Lung (tissue), 12 donors: Measurements from ENCODE around the gene DOCK2. TPM values are rescaled to one million over a fixed set of nuclear protein-coding genes. Genes with fewer than 3 reads are reported as not detected.

ENCODE experiments used
- ATAC-seq: fragments of 200-7000 bp; cut with Tn5 transposase; one replicate; pipeline ENCODE4 v1.9.1; 2020; ENCODE audit warnings: moderate number of reproducible peaks; ENCODE audit not compliant: insufficient read depth, low FRiP score
- DNase-seq, 3 donors: peaks; one replicate each; pipeline ENCODE4 v3.0.0-alpha.2; 2013 to 2017
- H3K27ac ChIP-seq, 2 donors: one replicate each; pipeline ENCODE4 v1.5.1; 2013; ENCODE audit warnings: mild to moderate bottlenecking in 2 of 2, moderate library complexity in 2 of 2, control low read depth in 1 of 2, inconsistent platforms in 1 of 2, low read depth in 1 of 2, low read length in 1 of 2
- H3K27me3 ChIP-seq, 3 donors: one replicate each; pipeline ENCODE4 v1.5.1; 2013; ENCODE audit warnings: low read length in 2 of 3; ENCODE audit not compliant: control insufficient read depth in 3 of 3, insufficient read depth in 3 of 3
- H3K36me3 ChIP-seq, 4 donors: one replicate each; pipeline ENCODE4 v1.5.1; 2013; ENCODE audit warnings: low read length in 4 of 4, mild to moderate bottlenecking in 1 of 4, moderate library complexity in 1 of 4; ENCODE audit not compliant: control insufficient read depth in 4 of 4, insufficient read depth in 4 of 4
- H3K4me1 ChIP-seq, 5 donors: one replicate each; pipeline ENCODE4 v1.5.1; 2013; ENCODE audit warnings: low read length in 5 of 5, mild to moderate bottlenecking in 2 of 5, moderate library complexity in 1 of 5; ENCODE audit not compliant: control insufficient read depth in 5 of 5, insufficient read depth in 5 of 5
- H3K4me3 ChIP-seq: one replicate; pipeline ENCODE4 v1.5.1; 2013; ENCODE audit warnings: mild to moderate bottlenecking, control low read depth, moderate library complexity
- H3K9ac ChIP-seq, 2 donors: one replicate each; pipeline ENCODE4 v1.5.1; 2013; ENCODE audit warnings: low read length in 2 of 2, control low read depth in 1 of 2; ENCODE audit not compliant: insufficient read depth in 1 of 2
- H3K9me3 ChIP-seq, 4 donors: one replicate each; pipeline ENCODE4 v1.5.1; 2013; ENCODE audit warnings: low read length in 3 of 4, mild to moderate bottlenecking in 1 of 4, moderate library complexity in 1 of 4; ENCODE audit not compliant: control insufficient read depth in 4 of 4, insufficient read depth in 3 of 4
- WGBS, 2 donors: extraction: QIAGEN DNeasy Blood & Tissue Kit; methylation state at CpG; one replicate each; pipeline ENCODE4 v1.1.7; 2013; 5-methylcytosine and 5-hydroxymethylcytosine counted together
- polyA plus RNA-seq, 2 donors: library from polyadenylated mRNA; stranded (reverse); fragments of 200-250 nt; gene quantifications; one replicate each; pipeline ENCODE4 v1.2.1, GENCODE V29; 2013
- total RNA-seq, 2 donors: library from RNA; depleted of rRNA in 1 of 2; stranded (reverse); fragments of >200 nt in 1 of 2; gene quantifications; one replicate each; pipeline ENCODE4 v1.2.1, GENCODE V29; 2014 to 2021
- TF ChIP-seq, protein P1 (sequence below): IDR thresholded peaks from 2 replicates; pipeline ENCODE4 v1.5.1; 2012; ENCODE audit warnings: mild to moderate bottlenecking; ENCODE audit errors: control extremely low read depth, extremely low read depth
- donor health status: control.
- donor health status: control.
- donor health status: Bipolar disorder and iron deficiency.
- donor health status: healthy.
- donor health status: DM: yes; HTN: yes; CAD: no.

The DOCK2 gene
- total and polyA plus RNA-seq, 4 donors, result 9.6 to 66.6 (median 43.4) TPM

DNA sequence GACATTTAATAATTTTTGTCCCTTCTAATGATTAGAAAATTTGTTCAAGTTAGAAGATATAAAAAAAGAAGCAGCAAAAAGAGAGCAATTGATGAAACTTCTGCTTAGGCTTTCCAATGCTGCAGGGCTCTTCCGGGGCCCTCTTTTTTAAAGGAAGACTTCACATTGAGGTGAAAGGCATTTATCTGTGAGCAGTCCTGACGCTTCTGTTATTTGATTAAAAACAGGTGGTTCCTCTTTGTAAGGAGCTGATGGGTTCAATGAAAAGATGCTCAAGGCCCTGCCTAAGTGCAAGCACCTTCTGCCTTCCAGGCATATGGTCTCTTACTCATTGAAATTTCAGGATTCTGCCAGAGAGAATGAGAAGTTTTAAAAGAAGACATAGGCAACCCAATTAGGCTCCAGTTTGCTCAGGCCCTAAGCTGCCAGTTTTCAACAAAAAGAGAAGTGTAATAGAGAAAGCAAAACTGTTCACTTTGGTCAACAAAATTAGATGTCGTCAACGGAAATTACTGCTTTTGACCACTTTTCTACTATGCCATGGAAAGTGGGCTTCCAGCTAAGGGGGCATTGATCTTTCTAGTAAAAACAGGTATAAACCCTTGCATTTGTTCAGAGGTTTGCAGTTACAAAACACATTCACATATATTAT, 243.1 kb downstream of the DOCK2 start:
- Histone ChIP-seq H3K27me3 (no peaks in the 10 kb centered on the region), H3K27ac (no peak overlapping the region), H3K9me3 (peaks cover 0 to 2% (median 0%) of the 10 kb centered on the region in 4 donors), H3K4me3 (no peak overlapping the region), H3K36me3 (no peaks in the 10 kb centered on the region), H3K9ac (no peak overlapping the region), H3K4me1 (peaks cover 0 to 2% (median 0%) of the 10 kb centered on the region in 5 donors)
- ATAC-seq (no peak), DNase-seq (no peak)
- 35 to 61% methylated on average over 4 of the region's 4 CpGs for WGBS, 2 donors
- TF ChIP-seq, protein P1, sequence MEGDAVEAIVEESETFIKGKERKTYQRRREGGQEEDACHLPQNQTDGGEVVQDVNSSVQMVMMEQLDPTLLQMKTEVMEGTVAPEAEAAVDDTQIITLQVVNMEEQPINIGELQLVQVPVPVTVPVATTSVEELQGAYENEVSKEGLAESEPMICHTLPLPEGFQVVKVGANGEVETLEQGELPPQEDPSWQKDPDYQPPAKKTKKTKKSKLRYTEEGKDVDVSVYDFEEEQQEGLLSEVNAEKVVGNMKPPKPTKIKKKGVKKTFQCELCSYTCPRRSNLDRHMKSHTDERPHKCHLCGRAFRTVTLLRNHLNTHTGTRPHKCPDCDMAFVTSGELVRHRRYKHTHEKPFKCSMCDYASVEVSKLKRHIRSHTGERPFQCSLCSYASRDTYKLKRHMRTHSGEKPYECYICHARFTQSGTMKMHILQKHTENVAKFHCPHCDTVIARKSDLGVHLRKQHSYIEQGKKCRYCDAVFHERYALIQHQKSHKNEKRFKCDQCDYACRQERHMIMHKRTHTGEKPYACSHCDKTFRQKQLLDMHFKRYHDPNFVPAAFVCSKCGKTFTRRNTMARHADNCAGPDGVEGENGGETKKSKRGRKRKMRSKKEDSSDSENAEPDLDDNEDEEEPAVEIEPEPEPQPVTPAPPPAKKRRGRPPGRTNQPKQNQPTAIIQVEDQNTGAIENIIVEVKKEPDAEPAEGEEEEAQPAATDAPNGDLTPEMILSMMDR, result no peak

DNA sequence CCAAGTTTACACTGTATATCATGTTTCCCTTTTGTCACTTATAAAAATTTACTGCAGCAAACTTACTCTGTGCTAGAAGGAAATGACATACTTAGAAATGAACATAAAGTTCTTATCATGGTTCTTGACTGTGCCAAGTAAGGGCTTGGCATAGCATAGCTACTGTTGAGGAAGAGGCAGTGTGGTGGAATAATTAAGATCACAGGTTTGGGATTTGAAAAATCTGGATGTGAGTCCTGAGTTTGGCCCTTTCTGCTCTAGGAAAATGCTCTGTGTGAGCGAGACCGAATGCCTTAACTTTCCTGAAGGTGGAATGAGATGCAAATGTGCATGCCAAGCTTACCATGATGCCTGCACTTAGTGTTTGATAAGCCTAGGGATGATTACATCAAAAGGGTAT, 243.7 kb downstream of the DOCK2 start:
- TF ChIP-seq, protein P1, result no peak
- Histone ChIP-seq H3K9ac (no peak overlapping the region), H3K4me3 (no peak overlapping the region), H3K27ac (no peak overlapping the region), H3K27me3 (no peaks in the 10 kb centered on the region), H3K4me1 (no peaks in the 10 kb centered on the region), H3K36me3 (no peaks in the 10 kb centered on the region), H3K9me3 (peaks cover 0 to 2% (median 0%) of the 10 kb centered on the region in 4 donors)
- DNase-seq (no peak), ATAC-seq (no peak)
- 95 to 98% methylated on average over 2 of the region's 2 CpGs for WGBS, 2 donors

DNA sequence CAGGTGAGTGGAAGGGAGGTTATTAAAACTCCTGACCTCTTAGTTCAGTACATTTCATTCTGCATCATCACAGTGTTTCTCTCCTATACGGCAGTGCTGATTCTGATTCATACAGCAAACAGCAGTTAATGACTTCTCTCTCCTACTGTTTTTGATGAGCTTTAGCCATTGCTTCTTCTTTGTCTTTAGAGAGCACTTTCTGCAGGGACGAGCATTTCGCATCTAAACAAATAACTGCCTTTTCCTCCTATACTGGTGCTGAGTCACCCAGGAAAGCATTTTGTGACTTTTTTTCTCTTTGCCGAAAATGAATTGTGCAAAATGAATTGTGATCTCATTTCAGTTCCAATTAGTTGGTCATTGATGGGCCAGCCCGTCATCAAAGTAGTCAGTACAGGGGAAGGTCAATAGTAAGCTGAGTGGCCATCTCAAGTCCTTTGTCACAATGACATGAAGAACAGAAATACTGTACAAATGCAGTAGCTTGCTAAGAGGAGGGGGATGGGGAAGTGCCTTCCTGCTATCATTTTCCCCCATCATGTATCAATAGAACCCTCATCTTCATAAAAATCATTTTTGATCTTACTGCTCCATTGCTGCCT, 244.7 kb downstream of the DOCK2 start:
- no peak overlapping the region for H3K27ac ChIP-seq

More for the DNA sequence above, 244.7 kb downstream of the DOCK2 start:
- ATAC-seq, result no peak
- Histone ChIP-seq H3K36me3 (no peaks in the 10 kb centered on the region), H3K27me3 (no peaks in the 10 kb centered on the region), H3K4me1 (no peaks in the 10 kb centered on the region), H3K4me3 (no peak overlapping the region), H3K9ac (no peak overlapping the region), H3K9me3 (peaks cover 0 to 2% (median 0%) of the 10 kb centered on the region in 4 donors)
- no peak for DNase-seq
- TF ChIP-seq, protein P1, result no peak
- 41 to 70% methylated on average over 5 of the region's 5 CpGs for WGBS, 2 donors
